RWPE1 (cell line): ENCODE results near the gene ARHGAP33.

Experiments
- CTCF ChIA-PET: fragments of 350-600 bp; sonication (Branson Sonifier 250); formaldehyde crosslinking; extraction: SDS; loops from one replicate; lab custom pipeline; 2021; lab: Yijun Ruan, JAX
- POLR2A ChIA-PET: fragments of 400-600 bp; formaldehyde crosslinking; extraction: SDS; loops from one replicate; lab custom pipeline; 2020; ENCODE audit warnings: antibody characterized with exemption; ENCODE audit not compliant: low non-redundant PET; lab: Yijun Ruan, JAX
- DNase-seq: peaks from one replicate; pipeline ENCODE4 v3.0.0; 2012; ENCODE audit warnings: low spot score
- H3K27ac ChIP-seq: fragments of 450-650 bp; 2 replicates; pipeline ENCODE4 v1.5.1; 2017
- CTCF ChIP-seq: fragments of 450-650 bp; conservative IDR thresholded peaks from 2 replicates; pipeline ENCODE4 v1.5.1; 2017; ENCODE audit warnings: low read depth, mild to moderate bottlenecking

Gene ARHGAP33

GRCh38 chr19:35740108-35740422 is 35.3 kb upstream of the ARHGAP33 start:
- DNase-seq, result no peak
- H3K27ac ChIP-seq, result peak overlapping the region; percentile 87
- no peak for TF ChIP-seq CTCF
- ChIA-PET CTCF (interaction anchor here (0.8 kb wide), 1 partner anchor 17 kb away, joined by 3 read pairs; no protein-coding TSS in a partner anchor), POLR2A (interaction anchor here (1.4 kb wide), 1 partner anchor 21 kb away, joined by 4 read pairs; no protein-coding TSS in a partner anchor)

GRCh38 chr19:35740423-35741202 is 34.8 kb upstream of the ARHGAP33 start:
- POLR2A ChIA-PET, result interaction anchor here (1.4 kb wide), 1 partner anchor 22 kb away, joined by 4 read pairs; no protein-coding TSS in a partner anchor
- CTCF ChIA-PET, result interaction anchor here (0.8 kb wide), 1 partner anchor 18 kb away, joined by 3 read pairs; no protein-coding TSS in a partner anchor
- no peak for TF ChIP-seq CTCF
- peak; percentile 99 for DNase-seq
- H3K27ac ChIP-seq, result peak overlapping the region; percentile 87

GRCh38 chr19:35741203-35741515 is 34.2 kb upstream of the ARHGAP33 start:
- CTCF ChIA-PET, result interaction anchor here (0.8 kb wide), 1 partner anchor 18 kb away, joined by 3 read pairs; no protein-coding TSS in a partner anchor
- no peak; the same call in 1 of the 2 replicates for TF ChIP-seq CTCF
- POLR2A ChIA-PET, result interaction anchor here (1.4 kb wide), 1 partner anchor 22 kb away, joined by 4 read pairs; no protein-coding TSS in a partner anchor
- no peak for DNase-seq
- peak overlapping the region; percentile 87 for H3K27ac ChIP-seq

- no peak for DNase-seq
- POLR2A ChIA-PET, result no interaction called here
- peak within 1 kb of the TSS; percentile 87 for H3K27ac ChIP-seq
- CTCF ChIA-PET, result interaction anchor here (0.7 kb wide), 1 partner anchor 14 kb away, joined by 3 read pairs; no protein-coding TSS in a partner anchor
- TF ChIP-seq CTCF, result no peak
These were observed 33.1 kb upstream of the ARHGAP33 start, which contains the start of gene IGFLR1 for GRCh38 chr19:35742121-35742724. IGFLR1 (minus strand) TSS chr19:35742452; CDS start chr19:35741180, 1,272 bp downstream.

- TF ChIP-seq CTCF, result no peak
- CTCF ChIA-PET, result interaction anchor here (0.6 kb wide), 1 partner anchor 49 kb away, joined by 3 read pairs; no protein-coding TSS in a partner anchor
- H3K27ac ChIP-seq, result peak overlapping the region; percentile 98
- no peak for DNase-seq
- POLR2A ChIA-PET, result interaction anchor here (0.6 kb wide), 1 partner anchor 12 kb away, joined by 6 read pairs; no protein-coding TSS in a partner anchor
These were observed 31.5 kb upstream of the ARHGAP33 start for GRCh38 chr19:35743640-35744429.
